ENCODE data around the gene PRPF6. TPM values are rescaled to one million over a fixed set of nuclear protein-coding genes. Genes with fewer than 3 reads are reported as not detected.

Gene PRPF6
- total RNA-seq, 1 donor from 2014 or later: 62.4 TPM

- no peak for TF ChIP-seq CTCF (conservative IDR thresholded peaks at IDR 0.05; ENCODE audit: low read depth, low read length)
- no peak overlapping the region for H3K4me3 ChIP-seq (ENCODE audit: low read depth, low read length)
- DNase-seq (ENCODE audit: low read depth): no peak
Measured at GRCh38 chr20:63947638-63948456, 33.1 kb upstream of the PRPF6 start.

- DNase-seq (ENCODE audit: low read depth): no peak
- H3K4me3 ChIP-seq (ENCODE audit: low read depth, low read length): no peak overlapping the region
- no peak for TF ChIP-seq CTCF (conservative IDR thresholded peaks at IDR 0.05; ENCODE audit: low read depth, low read length)
Measured at GRCh38 chr20:63950701-63951397, 30.1 kb upstream of the PRPF6 start.

GRCh38 chr20:63951398-63952209, 29.3 kb upstream of the PRPF6 start:
- TF ChIP-seq CTCF (conservative IDR thresholded peaks at IDR 0.05; ENCODE audit: low read depth, low read length): no peak
- no peak for DNase-seq (ENCODE audit: low read depth)
- H3K4me3 ChIP-seq (ENCODE audit: low read depth, low read length): no peak overlapping the region

- DNase-seq (ENCODE audit: low read depth): no peak
- no peak overlapping the region for H3K4me3 ChIP-seq (ENCODE audit: low read depth, low read length)
- TF ChIP-seq CTCF (conservative IDR thresholded peaks at IDR 0.05; ENCODE audit: low read depth, low read length): no peak
Measured at GRCh38 chr20:63952210-63952535, 28.8 kb upstream of the PRPF6 start.

GRCh38 chr20:63952769-63953168, 28.2 kb upstream of the PRPF6 start:
- H3K4me3 ChIP-seq (ENCODE audit: low read depth, low read length): no peak overlapping the region
- no peak for DNase-seq (ENCODE audit: low read depth)
- no peak for TF ChIP-seq CTCF (conservative IDR thresholded peaks at IDR 0.05; ENCODE audit: low read depth, low read length)

- H3K4me3 ChIP-seq (ENCODE audit: low read depth, low read length): peak overlapping the region; percentile 97
- no peak for DNase-seq (ENCODE audit: low read depth)
- TF ChIP-seq CTCF (conservative IDR thresholded peaks at IDR 0.05; ENCODE audit: low read depth, low read length): no peak
Measured at GRCh38 chr20:63953764-63954429, 27.0 kb upstream of the PRPF6 start.

Measured in epithelial cell of proximal tubule (primary cell).